ENCODE results near the gene GPS2.

The GPS2 gene

DNA sequence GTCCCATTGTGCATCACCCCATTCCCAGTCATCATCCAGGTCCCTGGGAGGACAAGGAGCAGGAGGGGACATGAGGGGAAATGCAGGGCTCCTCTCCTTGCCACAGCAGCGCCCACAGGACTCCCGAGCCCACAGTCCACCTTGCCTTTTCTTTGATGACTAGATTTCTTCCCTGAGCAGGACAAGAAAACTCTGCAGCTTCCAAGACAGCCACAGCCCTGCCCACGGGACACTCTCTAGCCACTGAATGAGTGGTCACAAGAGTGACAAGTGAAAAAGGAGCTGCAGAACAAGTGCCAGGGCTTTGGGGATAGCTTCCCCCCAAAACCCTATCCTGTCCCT is 9.2 kb upstream of the GPS2 start:
- in situ Hi-C loops (cut with HindIII; ENCODE audit: low pct_ligation_motif_present, low pct_unique_long_range_greater_than_20kb, low sequenced_read_pairs), result no loop called here
- no peak for DNase-seq

DNA sequence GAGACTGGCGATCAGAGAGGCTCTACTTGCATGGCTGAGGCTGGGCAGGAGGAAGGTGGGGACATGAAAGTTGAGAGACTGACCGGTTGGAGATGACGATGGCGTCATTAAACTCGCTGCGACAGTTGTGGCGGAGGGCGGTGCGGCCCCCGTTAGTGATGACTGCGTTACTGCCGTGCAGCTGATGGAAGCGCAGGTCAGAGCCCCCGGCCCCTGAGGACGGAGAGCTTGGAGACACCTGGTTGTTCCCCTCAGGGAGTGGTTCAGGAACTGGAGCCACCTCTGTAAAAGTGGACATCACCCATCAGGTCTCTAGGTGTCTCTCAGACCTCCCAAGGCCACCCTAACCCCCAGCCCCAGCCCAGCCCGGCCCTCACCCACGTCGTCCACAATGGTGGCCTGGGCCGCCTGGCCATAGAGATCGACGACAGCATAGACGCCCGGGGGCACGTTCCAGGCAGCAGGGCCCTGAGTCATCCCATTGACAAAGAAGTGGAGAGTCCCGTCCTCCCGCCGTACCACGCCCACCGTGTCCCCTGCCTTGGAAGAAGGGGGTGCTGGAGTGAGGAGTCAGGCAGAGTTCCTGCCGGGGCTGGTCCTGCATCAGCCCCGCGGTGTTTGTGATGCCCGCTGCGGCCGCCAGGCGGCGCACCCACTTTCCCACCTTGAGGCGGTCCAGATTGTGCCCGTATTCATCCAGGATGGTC is 8.7 kb upstream of the GPS2 start:
- DNase-seq, result no peak
- in situ Hi-C loops (cut with HindIII; ENCODE audit: low pct_ligation_motif_present, low pct_unique_long_range_greater_than_20kb, low sequenced_read_pairs), result no loop called here

DNA sequence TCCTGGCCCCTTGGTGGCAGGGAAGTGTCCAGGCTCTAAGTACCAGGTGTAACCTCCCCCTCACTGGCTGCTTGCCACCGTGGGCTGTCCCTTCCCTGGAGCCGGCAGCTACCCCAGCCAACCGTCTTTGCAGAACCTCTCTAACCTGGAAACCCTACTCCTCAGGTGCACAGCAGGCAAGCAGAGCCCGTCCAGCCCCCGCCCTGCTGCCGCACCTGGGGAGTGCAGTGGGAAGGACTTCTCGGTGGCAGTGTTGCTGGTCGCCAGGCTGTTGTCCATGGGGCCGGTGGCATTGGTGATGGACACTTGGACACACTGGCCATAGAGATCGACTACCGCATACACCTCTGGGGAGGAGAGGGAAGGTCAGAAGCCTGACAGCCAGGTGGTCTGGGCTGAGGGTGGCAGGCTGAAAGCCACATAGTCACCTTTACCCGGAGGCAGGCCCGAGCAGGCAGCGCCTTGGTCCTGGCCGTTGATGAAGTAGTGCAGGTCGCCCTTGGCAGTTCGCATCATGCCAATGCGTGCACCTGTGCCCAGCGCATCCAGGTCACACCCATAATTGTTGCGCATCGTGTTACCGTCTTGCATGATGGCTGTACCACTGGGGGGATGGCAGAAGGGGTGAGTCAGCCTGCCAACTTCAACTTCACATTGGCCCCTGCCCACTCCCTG is 7.5 kb upstream of the GPS2 start:
- DNase-seq, result no peak
- in situ Hi-C loops (cut with HindIII; ENCODE audit: low pct_ligation_motif_present, low pct_unique_long_range_greater_than_20kb, low sequenced_read_pairs), result no loop called here

DNA sequence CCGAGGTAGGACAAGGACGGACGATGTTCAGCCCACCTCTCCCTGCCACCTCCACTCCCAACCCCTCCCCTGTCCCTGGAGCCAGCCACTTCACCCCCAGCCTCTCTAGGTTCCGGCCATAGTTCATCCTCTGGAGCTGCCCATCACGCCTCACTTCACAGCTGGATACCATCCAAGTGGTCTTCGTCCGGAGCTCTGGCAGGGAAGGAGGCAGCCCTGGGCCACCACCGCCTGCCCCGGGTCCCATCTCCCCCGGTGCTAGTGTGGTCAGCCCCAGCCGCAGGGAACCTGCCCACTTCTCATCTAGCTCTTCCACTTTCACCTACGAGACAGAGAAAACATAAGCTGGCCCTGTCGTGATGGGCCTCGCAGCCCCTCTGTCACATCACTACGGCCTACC is 6.3 kb upstream of the GPS2 start:
- in situ Hi-C loops (cut with HindIII; ENCODE audit: low pct_ligation_motif_present, low pct_unique_long_range_greater_than_20kb, low sequenced_read_pairs), result no loop called here

DNA sequence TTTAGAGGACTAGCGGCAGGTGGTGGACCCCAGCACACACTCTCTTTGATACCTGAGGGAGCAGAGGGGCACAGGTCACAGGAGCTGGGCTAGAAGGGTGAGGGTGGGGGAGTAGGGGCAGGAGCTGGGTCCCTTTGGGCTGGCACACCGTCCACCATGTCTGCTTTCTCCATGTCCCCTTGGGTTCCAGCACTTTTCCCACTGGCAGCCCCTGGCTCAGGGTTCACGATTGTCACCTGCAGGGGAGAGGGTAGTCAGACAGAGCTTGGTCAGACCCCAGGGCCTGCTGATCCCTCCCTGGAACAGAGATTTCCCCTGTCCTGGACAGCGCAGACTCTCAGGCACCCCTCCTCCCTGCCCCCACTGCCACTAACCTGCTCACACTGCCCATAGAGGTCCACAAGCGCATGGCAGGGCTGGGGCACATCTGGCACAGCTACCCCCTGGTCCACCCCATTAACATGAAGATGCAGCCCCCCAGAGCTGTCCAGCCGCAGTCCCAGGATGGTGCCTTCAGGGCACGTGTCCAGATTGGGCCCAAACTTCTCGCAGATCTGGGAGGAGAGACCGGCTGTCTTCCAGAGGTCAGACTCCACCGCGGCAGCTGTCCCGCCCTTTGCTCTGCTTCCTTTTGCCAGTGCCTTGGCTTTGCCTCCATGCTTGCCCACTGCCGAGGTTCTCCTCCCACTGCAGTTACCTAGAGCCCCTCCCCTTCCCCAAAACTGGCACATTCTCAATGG is 3.1 kb upstream of the GPS2 start:
- in situ Hi-C loops (cut with HindIII; ENCODE audit: low pct_ligation_motif_present, low pct_unique_long_range_greater_than_20kb, low sequenced_read_pairs), result no loop called here
- DNase-seq, result no peak

More for the DNA sequence above, 6.3 kb upstream of the GPS2 start:
- no peak for DNase-seq

DNA sequence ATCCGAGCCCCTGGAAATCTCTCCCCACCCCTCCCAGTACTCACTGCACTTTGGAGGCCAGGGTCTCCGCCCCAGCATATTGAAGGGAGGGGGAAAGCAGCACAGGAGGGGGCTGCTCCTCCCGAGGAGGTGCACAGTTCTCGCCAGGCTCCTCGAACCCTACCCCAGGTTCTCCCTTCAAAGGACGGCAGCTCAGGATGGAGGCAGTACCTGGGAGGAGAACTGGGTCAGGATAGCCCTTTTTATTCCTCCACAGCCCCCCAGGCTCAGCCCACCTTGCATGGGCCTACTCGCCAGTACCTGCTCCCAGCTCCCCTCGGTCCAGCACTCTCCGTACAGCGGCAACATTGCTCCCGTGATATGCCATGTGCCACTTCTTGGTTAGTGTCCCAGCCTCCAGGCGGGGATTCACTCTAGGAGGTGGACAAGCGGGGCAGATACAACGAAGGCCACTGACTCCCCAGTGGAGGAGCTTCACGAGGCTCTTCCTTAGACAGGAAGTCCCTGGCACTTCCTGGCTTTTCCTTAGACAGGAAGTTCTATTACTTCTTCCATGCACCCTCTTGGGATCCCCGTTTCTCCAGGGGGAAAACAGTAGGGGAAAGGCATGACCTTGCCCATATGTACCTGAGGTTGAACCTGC is 2.1 kb upstream of the GPS2 start:
- no peak for DNase-seq
- in situ Hi-C loops (cut with HindIII; ENCODE audit: low pct_ligation_motif_present, low pct_unique_long_range_greater_than_20kb, low sequenced_read_pairs), result no loop called here

DNA sequence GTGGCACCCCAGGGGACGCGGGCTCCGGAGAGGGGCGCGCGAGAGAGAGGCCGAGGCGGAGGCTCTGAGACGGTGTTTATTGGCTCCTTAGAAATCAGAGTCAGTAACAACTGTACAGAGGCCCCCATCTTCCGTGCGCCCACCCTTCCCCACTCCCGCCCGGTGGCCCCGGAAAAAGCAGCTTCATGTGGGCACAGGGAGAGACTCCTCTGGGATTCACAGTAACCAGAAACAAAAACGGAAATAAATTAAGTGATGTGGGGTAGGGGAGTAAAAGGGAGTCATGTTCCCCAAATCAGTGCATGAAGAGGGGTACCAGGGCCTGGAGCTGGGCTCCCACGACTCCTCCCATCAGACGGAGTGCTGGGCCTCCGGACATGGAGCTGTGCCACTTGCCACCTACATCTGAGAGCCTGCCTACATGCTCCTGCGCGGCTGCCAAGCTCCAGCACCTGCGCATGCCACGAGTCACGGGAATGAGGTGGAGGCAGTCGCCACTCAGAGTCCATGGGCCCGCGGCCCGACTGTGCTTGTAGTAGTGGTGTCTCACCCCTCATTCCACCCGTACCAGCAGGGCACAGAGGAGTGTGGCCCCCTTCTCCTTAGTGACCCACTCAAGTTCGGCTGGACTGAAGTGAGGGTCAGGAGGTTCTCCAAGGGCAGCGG is 543 bp upstream of the GPS2 start:
- in situ Hi-C loops (cut with HindIII; ENCODE audit: low pct_ligation_motif_present, low pct_unique_long_range_greater_than_20kb, low sequenced_read_pairs), result no loop called here
- DNase-seq, result no peak

DNA sequence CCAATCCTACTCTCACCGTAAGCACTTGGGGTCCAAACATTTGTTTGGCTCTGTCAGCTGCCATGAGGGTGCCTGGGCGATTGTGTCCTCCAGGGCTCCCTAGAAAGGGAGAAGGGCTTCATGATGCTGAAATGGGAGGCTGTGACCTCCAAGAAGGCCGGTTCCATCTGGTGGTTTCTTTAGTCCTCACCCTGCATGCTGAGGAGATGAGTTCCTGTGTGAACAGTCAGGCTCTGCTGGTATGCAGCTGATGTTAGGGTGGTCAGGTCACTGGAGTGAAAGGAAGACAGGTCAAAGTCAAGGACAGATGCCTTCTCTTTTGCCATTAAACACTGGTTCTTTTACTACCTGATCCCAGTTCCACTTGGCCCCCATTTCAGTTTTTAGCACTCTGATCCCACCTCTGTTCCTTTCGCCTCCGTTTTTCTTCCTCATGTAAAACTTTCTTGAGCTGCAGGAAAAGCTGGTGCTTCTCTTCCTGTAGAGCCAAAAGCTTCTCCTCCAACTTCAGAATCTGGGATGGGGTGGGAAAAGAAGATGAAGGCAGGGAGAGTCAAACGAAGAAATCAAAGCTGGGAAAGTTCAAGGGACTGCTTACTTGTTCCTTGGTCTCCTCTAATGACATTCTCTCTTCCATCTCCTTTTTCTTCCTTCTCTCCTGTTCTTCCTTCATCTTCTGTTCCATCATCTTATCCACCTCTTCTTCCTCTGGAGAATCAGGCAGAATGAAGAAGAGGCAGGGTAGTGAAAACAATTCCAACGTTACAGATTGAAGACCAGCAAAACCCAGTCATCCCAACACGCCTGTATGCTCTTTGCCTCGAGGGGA is 1.1 kb downstream of the GPS2 start:
- in situ Hi-C loops (cut with HindIII; ENCODE audit: low pct_ligation_motif_present, low pct_unique_long_range_greater_than_20kb, low sequenced_read_pairs), result no loop called here
- DNase-seq, result peak; percentile 50

DNA sequence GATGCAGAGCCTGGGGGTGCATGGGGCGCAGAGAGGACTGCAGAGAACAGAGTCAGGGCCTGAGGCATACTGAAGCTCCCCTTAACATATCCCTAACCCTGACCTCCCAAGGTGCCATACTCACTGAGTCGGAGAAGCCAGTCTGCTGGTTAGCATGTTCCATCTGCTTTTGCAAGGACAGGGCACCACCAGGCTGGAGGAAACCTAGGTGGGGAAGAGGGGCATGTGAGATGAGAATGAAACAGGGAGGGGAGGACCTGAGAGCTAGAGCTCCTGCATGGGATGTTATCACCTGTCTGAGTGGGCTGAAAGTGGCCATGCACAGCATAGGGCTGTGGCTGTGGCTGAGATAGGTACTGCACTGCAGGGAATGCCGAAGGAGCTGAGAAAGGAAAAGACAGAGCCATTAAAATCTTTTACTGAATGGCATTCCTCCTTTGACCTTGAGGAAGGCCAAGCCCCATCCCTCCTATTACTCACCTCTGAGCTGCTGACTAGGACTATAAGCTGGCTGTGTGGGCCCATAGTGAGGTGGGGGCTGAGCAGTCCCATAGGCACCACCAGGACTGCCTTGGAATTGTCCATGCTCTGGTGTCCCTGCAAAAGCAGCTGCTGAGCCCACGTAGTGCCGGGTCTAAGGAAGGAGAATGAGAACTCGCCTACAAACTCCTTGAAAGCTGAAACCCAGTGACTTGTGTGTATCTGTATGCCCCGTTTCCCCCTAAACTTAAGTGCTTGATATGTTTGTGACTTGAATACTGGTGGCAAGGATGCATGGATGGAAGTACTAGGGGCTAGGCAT is 1.9 kb downstream of the GPS2 start:
- peak; percentile 26 for DNase-seq

DNA sequence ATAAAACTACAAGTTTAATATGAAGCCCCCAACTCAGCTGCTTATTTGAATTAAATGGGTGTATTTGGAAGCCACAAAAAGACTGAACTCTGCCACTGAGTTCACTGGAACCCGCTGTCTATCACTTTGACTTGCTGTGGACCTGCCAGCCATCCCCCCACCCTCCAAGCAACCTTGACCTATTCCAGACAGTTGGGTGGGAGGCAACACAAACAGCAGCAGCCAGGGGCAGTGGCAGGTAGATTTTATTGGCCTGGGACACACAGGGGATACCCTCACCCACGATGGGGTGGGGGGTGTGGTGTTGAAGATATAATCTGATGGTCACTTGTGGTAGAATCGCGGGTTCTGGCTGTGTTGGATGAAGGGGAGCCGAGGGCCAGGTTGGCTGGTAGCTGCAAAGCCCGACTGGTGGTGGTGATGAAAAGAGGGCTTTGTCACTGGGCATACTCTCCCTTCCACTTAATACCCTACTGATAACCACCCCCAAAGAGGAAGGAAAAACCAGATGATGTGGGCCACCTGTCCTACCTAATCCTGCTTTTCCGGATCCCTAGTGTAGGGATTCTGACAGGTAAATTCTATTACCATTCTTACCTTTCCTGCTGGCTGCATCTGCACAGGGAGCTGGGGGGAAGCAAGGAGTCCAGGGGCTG is 2.6 kb downstream of the GPS2 start:
- in situ Hi-C loops (cut with HindIII; ENCODE audit: low pct_ligation_motif_present, low pct_unique_long_range_greater_than_20kb, low sequenced_read_pairs), result no loop called here
- no peak for DNase-seq

More for the DNA sequence above, 1.9 kb downstream of the GPS2 start:
- in situ Hi-C loops (cut with HindIII; ENCODE audit: low pct_ligation_motif_present, low pct_unique_long_range_greater_than_20kb, low sequenced_read_pairs), result no loop called here

DNA sequence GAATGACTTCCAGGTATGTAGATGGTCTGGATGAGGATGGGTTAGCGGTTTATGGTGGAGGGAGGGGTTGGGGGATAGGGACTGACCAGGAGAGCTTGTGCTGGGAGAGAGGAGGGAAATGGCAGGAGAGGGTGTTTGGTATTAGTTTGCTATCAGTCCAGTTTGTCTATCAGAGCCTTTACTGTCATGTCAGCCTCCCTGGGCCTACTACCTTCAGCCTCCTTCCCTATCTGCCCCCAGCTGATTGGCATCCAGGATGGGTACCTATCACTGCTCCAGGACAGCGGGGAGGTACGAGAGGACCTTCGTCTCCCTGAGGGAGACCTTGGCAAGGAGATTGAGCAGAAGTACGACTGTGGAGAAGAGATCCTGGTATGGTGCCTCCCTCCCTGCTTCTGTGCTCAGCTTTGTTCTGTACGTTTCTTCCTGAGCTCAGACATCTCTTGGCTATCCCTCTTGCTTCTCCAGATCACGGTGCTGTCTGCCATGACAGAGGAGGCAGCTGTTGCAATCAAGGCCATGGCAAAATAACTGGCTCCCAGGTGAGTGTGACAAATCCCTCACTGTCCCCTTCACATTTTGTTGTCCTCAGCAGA is 4.0 kb downstream of the GPS2 start:
- no peak for DNase-seq
- in situ Hi-C loops (cut with HindIII; ENCODE audit: low pct_ligation_motif_present, low pct_unique_long_range_greater_than_20kb, low sequenced_read_pairs), result no loop called here

DNA sequence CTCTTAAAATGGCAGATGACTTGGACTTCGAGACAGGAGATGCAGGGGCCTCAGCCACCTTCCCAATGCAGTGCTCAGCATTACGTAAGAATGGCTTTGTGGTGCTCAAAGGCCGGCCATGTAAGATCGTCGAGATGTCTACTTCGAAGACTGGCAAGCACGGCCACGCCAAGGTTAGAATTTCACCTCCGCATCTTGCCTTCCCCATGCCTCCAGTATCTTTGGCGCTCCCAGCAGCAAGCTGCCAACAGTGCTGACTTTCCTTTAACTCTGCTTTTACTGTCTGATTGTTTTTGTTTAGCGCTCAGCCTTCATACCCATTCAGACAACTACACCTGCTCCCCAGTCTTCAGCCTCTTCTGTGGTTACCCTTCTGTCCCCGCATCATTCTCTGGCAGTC is 5.5 kb downstream of the GPS2 start:
- in situ Hi-C loops (cut with HindIII; ENCODE audit: low pct_ligation_motif_present, low pct_unique_long_range_greater_than_20kb, low sequenced_read_pairs), result no loop called here
- DNase-seq, result no peak

DNA sequence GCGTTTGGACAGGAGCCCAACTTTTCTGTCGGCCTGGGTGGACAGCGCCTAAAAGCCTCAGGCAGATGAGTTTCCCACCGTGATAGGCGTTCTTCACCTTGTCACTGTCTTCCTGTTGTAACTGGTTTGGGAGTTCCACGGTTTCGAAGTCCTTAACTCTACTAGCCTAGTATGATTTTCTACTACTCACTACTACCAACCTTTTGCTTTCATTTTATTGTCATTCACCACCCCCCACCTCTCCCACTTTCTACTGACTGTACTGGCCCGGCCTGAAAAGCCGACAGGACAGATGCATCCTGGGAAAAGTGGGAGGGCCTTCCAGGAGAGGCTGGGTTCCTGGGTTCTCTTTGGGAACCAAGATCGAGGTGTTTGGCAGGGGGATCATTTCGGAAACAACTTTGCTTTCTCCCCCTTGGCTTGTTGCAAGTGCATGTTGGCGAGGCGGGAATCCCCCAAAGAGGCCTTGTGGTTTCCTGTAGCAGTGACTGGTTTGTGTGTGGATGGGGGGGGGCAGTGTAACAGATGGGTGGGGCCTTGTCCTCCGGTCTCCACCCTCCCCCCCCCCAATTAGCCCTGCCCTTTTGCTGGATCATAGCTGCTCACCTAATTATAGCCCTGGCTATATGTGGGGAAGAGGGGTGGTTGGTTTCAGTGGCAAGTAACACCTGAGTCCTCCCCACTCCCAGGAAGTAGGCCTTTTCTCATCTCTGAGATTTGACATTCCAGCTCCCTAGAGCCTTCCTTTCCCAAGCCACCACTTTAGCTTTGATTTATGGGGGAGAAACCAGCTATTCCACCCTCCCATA is 6.3 kb downstream of the GPS2 start:
- in situ Hi-C loops (cut with HindIII; ENCODE audit: low pct_ligation_motif_present, low pct_unique_long_range_greater_than_20kb, low sequenced_read_pairs), result no loop called here
- peak; percentile 90 for DNase-seq

DNA sequence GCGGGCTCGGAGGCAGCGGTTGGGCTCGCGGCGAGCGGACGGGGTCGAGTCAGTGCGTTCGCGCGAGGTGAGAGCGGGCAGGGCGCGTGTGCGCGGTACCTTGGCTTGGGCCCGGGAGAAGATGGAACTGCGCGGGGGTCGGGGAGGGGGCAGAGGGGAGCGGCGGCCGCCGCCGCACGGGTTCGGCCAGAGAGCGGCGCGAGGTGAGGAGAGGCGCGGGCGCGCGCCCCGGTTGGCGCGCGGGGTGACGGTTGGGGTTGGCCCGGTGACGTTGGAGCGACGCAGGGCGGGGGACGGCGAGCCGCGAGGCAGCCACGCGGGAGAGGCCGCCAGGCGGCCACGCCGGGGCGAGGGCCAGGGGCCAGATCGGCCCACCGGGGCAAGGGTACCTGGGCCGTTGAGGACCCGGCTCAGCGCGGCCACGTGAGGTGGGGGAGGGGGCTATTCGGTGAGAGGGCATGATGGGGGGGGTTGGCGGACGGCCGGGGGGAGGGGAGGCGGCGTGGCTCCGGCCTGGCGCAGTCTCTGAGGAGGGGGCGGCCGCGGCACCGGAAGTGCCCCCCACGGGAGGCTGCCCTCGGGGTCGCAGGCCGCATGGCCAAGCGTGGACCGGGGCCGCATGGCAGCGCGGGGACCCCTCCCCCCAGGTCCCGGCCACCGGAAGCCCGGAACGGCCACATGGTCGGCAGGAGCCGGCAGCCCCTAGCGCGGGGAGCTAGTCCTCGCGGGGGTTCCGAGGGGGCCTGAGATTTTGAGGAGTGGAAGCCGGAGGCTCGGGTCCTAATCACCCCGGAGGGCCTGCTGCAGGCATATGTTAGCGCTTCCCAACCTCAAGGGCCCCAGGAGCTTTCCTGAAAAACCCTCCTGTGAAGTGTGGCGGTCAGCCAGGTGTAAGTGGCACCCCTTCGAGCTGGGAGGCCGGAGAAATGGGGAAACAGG is 7.2 kb downstream of the GPS2 start:
- in situ Hi-C loops (cut with HindIII; ENCODE audit: low pct_ligation_motif_present, low pct_unique_long_range_greater_than_20kb, low sequenced_read_pairs), result no loop called here
- DNase-seq, result peak; percentile 53

All from ACHN (cell line).